Activated T-cell treated with anti-CD3 and anti-CD28 coated beads for 48 hours (primary cell): Measurements from ENCODE around the gene MYMX.
A peak's percentile ranks its signal among the peaks of the same experiment; 100 is the strongest.
"Not testable (repeated sequence)": the region's sequence is repeated elsewhere in the genome, so short reads cannot be mapped to it uniquely, and the experiment has no call there.

ENCODE experiments used
- DNase-seq: peaks from one replicate; pipeline ENCODE4 v3.0.0-alpha.2; 2020; ENCODE audit warnings: low read depth

MYMX gene

GRCh38 chr6:44219815-44220784, 3.4 kb downstream of the MYMX start:
- no peak for DNase-seq

DNA sequence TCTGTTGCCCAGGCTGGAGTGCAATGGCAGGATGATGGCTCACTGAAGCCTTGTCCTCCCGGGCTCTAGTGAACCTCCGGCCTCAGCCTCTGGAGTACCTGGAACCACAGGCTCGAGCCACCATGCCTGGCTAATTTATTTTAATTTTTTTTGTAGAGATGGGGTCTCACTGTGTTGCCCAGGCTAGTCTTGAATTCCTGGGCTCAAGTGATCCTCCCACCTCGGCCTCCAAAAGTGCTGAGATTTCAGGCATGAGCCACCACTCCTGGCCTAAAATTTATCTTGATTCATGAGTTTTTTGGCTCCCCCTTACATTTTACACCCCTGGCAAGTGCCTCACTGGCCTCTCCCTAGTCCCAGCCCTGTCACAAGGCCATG, 4.2 kb downstream of the MYMX start:
- no peak for DNase-seq

DNA sequence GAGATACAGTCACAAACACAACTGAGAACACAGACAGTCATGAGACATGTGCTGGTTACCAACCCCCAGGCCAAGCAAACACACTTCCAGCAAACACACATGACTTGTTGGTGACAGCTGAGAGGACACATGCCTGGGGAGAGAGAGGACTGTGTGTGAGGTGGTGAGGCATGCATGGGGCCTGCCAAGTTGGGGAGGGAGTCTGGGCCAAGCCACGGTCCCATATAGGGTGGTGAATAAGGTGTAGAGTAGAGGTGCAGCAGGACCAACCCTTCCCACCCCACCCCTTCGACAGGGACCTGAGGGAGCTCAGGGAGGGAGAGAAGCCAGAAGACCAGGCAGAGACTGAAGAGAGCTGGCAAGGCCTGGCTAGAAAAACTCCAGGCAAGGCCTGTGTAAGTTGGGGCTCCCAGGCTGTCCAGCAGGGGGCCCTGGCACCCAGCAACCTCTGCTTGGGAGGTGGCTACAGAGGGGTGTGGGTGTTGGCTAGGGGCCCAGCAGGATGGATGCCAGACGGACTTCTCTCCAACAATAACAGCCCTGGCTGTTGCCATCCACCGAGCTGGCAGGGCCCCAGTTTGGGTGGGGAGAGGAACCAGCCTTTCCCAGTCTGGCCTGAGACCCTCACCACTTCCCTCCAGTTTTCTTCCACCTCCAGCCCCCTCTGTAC, 4.7 kb downstream of the MYMX start:
- peak; percentile 75 for DNase-seq

DNA sequence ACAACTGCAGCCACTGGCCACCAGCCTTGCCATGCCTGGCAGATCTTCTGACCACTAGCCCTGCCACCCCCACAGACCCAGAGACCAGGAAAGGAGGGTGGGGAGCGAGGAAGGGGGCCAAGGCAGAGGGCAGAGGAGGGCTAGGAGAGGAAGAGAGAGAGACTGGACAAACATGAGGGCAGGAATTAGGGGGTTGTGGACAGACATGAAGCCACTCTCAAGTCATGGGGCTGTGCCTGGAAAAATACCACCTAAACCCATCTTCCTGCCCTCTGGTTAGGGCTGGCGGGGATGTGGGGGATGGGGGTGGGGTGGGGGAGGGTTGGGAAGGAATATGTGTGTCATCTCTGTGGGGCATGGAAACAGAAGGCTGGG, 5.2 kb downstream of the MYMX start:
- no peak for DNase-seq

GRCh38 chr6:44222486-44223318, 6.0 kb downstream of the MYMX start:
- no peak for DNase-seq

- peak; percentile 81 for DNase-seq
Observed at GRCh38 chr6:44223319-44224028, 6.7 kb downstream of the MYMX start, which contains the start of gene SLC29A1. SLC29A1 (plus strand) TSS chr6:44223595; CDS start chr6:44227314, 3,719 bp downstream.

GRCh38 chr6:44224029-44224964, 7.6 kb downstream of the MYMX start:
- no peak for DNase-seq

- DNase-seq = no peak
Observed at GRCh38 chr6:44224965-44225305, 8.2 kb downstream of the MYMX start.

DNA sequence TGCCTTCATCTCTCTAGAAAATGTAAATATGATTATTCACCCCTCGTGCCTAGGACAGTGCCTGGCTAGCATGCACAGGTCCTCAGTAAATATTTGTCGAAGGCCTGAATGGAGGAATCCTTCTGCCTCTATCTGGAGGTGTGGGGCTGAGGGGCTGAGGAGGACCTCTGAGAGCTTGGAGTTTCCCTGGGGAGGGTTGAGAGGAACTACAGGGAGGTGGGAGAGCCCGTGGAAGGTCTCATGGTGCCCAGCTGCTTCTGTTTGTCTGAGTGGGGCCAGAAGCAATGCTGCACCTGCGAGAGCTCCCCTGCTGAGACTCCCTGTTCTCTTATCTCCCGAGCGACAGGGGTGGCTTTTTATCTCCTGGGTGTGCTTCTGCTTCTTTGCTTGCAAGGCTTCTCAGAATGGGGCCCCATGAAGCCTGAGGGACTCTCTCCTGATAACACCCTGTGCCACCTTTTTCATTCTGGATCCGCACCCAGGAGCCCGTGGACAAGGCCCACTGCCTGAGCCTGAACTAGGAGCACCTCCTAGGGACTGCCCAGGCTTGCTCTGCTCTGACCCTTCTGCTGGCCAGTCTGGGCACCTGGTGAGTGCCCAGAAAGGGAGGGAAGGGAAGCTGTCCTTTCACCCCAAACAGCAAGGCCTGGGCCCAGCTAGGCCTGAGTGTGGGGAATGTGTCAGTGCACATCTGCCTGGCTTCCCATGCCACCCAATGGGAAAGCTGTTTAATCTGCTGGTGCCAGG, 9.0 kb downstream of the MYMX start:
- DNase-seq = no peak

DNA sequence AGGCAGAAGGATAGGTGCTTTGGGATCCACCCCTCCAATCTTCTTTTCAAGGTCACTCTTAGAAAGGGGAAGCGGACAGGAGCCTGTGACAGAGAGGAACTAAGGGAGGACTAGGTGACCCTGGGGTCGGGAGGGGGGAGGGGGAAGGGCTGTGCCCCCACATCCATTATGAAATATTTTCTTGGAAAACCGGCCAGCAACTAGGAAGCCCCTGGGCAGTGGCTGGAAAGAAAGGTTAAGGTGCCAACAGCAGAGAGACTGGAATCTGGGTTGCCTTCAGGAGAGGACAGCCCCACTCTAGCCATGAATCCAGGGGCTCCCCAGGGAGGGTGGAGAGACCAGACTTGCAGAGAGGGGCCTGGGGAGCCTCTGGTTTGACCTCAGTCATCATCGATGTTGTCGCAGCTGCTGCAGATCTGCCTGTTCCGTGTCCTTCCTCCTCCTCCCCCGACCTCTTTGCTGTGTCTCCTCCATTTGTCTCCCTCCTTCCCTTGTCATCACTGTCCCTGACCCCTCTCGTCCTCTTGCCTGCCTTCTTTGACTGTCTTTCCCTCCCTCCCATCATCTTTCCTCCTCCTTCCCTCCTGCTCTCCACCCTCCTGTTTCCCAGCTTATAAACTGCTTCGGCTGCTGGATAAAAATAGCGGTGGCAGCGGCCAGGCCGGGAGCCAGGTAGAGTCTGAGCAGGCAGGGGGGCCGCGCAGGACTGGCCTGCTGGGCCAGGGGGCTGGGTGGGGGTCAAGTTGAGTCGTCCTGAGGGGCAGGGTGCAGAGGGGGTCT, 9.8 kb downstream of the MYMX start:
- DNase-seq = no peak

DNA sequence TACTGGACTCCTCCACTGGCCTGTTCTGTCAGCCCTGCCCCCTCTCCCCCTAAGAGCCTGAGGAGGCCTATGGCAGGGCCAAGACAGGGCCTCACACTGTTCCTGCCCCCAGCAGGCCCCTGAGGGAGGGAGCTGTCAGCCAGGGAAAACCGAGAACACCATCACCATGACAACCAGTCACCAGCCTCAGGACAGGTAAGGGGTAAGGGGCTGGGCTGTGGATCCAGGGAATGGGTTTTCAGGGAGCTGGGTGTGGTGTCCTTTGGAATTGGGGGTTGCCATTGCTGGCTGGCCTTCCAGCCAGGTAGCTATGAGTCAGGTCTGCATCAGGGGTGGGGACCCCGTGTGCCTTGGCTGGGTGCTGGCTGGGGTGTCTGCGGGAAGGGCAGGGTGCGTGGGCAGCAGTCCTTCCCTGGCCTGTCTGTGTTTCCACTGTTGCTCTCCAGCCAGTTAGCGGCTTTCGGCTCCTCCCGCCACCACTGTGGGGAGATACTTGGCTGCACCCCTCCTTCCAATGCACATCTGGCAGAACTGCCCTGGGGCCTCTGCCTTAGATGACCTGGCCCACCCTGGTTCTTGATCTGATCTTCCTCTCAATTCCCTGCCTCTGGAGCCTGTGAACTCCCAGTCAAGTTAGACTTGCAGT, 10.5 kb downstream of the MYMX start:
- no peak for DNase-seq

GRCh38 chr6:44228031-44228430, 11.3 kb downstream of the MYMX start:
- no peak for DNase-seq

- no peak for DNase-seq
Observed at GRCh38 chr6:44228433-44228832, 11.7 kb downstream of the MYMX start.

GRCh38 chr6:44228836-44229235, 12.1 kb downstream of the MYMX start:
- no peak for DNase-seq

DNA sequence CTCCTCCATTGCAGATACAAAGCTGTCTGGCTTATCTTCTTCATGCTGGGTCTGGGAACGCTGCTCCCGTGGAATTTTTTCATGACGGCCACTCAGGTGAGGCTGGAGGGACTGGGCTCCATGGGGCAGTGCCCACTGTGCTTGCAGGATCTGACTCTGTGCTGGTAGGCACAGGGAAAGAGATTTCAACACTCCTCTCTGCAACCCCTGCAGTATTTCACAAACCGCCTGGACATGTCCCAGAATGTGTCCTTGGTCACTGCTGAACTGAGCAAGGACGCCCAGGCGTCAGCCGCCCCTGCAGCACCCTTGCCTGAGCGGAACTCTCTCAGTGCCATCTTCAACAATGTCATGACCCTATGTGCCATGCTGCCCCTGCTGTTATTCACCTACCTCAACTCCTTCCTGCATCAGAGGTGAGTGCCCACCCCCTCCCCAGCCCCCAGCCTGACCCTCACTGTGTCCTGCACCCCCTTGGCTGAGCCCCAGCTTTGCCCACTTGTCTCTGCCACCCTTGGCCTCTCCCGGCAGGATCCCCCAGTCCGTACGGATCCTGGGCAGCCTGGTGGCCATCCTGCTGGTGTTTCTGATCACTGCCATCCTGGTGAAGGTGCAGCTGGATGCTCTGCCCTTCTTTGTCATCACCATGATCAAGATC, 12.8 kb downstream of the MYMX start:
- no peak for DNase-seq

DNA sequence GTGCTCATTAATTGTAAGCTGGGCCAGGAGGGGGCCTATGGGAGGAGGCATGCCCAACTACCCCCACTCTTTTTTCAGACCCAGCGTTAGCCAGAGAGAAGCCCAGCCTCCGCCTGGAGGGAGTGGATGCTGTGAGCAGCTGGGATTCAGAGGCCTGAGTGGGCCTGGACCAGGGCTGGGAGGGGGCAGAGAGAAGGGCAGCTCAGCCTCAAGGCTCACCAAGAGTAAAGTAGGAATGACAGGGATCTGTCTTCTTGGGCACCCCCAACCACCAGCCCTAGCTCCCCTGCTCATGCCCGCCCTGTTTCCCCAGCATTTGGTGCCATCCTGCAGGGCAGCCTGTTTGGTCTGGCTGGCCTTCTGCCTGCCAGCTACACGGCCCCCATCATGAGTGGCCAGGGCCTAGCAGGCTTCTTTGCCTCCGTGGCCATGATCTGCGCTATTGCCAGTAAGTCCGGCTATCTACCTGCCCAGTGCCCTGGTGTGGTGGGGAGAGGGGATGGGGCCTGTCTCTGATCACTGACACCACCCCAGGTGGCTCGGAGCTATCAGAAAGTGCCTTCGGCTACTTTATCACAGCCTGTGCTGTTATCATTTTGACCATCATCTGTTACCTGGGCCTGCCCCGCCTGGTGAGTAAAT, 13.4 kb downstream of the MYMX start:
- no peak for DNase-seq

DNA sequence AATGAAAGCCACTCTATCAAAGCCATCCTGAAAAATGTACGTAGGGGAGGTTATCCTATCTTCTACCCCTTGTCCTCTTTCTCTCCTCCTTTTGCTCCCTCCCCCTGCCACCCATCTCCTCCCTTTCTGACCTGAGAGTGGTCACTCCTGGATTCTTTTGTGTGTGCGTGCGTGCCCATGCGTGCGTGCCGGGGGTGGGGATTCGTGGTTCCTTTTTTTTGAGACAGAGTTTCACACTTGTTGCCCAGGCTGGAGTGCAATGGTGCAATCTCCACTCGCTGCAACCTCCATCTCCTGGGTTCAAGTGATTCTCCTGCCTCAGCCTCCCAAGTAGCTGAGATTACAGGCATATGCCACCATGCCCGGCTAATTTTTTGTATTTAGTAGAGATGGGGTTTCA, 14.7 kb downstream of the MYMX start:
- DNase-seq = not testable (repeated sequence)
